GM18951 (cell line): ENCODE data around the gene MARF1.
"Not testable (repeated sequence)": the region's sequence is repeated elsewhere in the genome, so short reads cannot be mapped to it uniquely, and the experiment has no call there.

Source experiments
- POLR2A ChIP-seq: IDR thresholded peaks from 4 replicates; pipeline ENCODE4 v1.6.1; 2011; ENCODE audit warnings: mild to moderate bottlenecking; ENCODE audit not compliant: insufficient read length, insufficient read depth; ENCODE audit errors: extremely low read depth
- in situ Hi-C: fragments of 300-500 bp; cut with MboI; formaldehyde crosslinking; loops from one replicate; pipeline ENCODE4 v1.12.0; 2022; ENCODE audit warnings: low sequenced_read_pairs, mixed read lengths, inconsistent platforms; ENCODE audit not compliant: unreplicated experiment

The MARF1 gene

DNA sequence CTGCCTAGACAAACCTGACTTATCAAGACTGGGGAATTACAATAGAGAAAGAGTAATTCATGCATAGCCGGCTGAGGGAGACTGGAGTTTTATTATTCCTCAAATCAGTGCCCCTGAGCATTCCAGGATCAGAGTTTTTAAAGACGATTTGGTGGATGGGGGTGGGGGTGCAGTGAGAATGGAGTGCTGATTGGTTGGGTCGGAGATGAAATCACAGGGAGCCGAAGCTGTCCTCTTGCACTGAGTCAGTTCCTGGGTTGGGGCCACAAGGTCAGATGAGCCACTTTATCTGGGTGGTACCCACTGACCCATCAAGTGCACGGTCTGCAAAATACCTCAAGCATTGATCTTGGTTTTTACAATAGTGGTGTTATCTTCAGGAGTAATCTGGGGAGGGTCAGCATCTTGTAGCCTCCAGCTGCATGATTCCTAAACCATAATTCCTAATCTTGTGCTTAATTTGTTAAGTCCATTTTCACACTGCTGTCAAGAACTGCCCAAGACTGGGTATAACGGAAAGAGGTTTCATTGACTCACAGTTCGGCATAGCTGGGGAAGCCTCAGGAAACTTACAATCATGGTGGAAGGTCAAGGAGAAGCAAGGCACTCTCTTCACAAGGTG is 69.6 kb downstream of the MARF1 start:
- in situ Hi-C loops, result no loop called here
- TF ChIP-seq POLR2A, result no peak

DNA sequence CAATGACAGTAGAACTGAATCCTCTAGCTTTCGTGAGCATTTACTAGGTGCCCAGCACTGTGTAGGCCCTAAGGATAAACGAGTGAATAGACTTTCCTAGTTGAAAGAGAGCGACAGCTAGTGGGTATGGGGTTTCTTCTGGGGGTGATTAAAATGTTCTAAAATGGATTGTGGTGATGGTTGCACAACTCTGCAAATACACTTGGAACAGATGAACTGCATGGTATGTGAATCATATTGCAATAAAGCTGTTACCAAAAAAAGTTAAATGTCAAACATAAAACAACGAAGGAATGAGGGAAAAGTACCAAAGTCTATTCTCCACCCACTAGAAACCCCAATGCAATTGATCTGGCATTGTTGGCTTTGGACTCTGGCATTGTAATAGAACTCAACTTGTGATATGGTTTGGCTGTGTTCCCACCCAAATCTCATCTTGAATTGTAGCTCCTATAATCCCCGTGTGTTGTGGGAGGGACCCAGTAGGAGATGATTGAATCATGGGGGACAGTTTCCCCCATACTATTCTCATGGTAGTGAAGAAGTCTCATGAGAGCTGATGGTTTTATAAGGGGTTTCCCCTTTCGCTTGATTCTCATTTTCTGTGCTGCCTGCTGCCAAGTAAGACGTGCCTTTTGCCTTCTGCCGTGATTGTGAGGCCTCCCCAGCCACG is 70.5 kb downstream of the MARF1 start:
- no peak for TF ChIP-seq POLR2A
- in situ Hi-C loops, result no loop called here

DNA sequence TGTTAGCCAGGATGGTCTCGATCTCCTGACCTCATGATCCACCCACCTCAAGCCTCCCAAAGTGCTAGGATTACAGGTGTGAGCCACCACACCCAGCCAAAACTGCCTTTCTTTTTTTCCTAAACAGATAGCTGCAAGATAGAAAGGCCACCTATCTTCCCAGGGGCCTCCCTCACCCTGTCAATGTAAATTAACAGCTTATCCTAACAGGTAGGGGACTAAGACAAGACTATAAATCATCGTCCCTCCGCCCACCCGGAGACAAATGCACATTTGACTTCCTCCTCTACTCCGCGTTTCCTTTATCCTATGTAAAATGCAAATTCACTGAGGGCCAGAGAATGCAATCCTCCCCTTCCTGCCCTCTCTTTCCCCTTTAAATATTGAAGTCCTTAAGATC is 71.4 kb downstream of the MARF1 start:
- no peak for TF ChIP-seq POLR2A
- in situ Hi-C loops, result no loop called here

DNA sequence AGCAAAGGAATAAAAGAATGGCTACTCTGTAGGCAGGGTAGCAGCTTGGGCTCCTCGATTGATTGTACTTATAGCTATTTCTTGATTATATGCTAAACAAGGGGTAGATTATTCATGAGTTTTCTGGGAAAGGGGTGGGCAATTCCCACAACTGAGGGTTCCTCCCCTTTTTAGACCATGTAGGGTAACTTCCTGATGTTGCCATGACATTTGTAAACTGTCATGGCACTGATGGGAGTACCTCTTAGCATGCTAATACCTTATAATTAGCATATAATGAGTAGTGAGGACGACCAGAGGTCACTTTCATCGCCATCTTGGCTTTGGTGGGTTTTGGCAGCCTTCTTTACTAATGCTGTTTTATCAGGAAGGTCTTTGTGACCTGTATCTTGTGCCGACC is 72.3 kb downstream of the MARF1 start:
- in situ Hi-C loops, result not testable (repeated sequence)

DNA sequence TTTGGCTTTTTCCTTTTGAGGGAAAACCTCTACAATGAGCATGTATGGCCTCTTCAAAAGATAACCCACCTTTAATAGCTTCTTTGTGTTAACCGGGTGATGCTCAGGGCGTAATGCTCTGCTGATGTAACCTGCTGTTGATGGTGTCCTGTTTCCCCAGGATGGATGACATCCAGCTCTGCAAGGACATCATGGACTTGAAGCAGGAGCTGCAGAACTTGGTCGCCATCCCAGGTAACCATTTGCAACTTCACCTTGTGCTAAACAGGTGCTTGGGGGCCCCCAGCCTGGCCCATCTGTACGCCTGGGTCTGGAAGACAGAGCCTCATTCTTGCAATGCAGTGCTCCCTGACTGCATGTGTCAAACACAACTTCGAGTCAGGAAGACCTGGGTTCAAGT is 75.1 kb downstream of the MARF1 start:
- in situ Hi-C loops, result no loop called here
- TF ChIP-seq POLR2A, result no peak

DNA sequence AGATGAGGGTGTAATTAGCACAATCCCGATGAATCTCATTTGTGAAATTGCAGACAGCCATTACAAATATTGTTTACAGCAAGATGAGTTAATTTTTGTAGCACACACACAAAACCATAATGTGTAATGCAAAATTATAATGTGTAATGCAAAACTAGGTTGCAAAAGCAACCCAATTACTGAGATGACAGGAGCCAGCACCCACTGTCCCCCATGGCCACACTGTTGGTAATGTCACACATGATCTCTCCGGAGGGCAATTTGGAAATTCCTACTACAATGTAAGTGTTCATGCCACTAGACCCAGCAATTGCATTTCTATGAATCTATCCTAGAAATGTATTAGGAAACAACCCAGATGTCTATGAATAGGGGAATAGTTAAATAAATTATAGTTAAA is 76.9 kb downstream of the MARF1 start:
- no peak for TF ChIP-seq POLR2A
- in situ Hi-C loops, result no loop called here

DNA sequence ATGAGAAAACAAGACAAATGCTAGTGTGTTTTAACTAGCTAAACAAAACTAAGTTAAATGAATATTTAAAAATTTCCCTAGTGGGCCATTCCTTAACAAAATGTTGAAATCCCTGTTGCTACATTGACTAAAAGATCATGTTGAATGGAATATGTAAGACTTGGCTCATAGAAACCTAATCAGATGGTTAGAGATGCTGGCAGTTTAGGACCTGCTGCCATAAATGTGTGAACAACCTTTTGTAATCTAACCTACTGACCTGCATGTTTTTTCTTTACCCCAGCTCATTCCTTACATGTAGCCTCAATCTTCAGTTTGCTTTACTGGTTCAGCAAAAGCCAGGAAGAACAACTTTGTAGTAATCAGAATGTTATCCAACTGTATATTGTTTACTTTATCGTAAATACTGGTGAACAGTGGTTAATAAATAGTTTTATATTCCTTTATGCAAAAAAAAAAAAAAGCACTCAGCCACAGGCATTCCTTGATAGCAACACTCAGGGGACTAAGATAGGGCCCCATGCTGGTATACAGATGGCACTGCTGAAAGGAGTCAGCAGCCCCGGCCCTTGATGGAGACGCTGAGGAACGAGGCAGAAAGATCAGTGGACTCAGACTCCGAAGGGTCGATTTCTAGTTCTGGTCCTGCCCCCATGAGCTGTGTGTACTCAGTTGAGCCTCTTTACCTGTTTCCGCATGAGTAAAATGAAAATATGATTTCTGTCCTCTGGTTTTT is 78.2 kb downstream of the MARF1 start:
- TF ChIP-seq POLR2A, result no peak
- in situ Hi-C loops, result no loop called here

DNA sequence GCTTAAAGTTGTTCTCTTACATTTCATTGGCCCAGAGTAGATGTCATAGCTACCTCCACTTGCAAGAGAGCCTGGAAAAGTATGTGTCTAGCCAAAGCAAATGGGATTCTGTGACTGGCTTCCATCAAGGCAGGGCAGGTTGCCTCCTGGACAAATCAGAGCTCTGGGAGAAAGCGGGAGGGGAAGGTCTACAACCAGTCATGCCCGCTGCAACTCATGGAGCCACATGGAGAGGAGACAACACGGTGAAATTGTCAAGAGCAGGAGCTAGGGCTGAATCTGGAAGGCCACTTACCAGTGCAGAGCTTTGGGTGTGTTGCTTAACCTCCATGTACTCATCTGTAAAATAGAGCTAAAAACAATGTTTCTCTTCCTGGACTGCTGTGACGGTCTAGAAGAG is 83.8 kb downstream of the MARF1 start:
- TF ChIP-seq POLR2A, result no peak
- in situ Hi-C loops, result no loop called here

DNA sequence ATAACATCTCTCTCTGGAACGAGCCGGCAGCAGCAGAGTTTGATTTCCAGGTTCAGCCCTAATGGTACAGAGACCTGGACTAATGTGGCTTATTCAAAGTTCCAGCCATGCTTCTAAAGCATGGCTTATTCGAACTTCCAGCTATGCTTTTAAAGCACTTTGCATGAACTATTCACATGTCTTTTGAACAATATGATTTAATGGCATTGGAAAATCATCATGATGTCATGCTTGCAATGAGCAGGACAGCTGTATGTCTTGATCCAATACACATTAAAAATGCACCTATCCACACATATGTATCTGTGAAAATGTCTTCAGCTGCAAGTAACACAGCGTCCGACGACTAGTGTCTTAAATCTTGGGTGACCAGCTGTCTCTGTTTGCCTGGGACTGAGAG is 85.7 kb downstream of the MARF1 start:
- TF ChIP-seq POLR2A, result no peak
- in situ Hi-C loops, result no loop called here

DNA sequence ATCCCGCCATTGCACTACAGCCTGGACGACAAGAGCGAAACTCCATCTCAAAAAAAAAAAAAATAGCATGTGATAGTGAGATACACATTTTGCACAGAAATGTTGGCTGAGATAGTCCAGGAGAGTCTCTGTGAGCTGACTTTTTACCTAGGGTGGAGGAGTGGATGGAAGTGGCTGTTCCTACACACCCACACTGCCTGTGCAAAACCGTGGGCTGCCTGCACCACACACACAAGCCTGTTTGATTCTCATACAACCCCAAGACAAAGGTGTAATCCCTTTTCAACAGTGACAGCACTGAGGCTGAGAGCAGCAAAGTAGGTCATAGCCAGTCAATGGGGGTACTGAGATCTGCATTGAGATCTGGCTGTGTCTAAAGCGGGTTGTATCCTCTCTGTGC is 86.8 kb downstream of the MARF1 start:
- in situ Hi-C loops, result no loop called here

DNA sequence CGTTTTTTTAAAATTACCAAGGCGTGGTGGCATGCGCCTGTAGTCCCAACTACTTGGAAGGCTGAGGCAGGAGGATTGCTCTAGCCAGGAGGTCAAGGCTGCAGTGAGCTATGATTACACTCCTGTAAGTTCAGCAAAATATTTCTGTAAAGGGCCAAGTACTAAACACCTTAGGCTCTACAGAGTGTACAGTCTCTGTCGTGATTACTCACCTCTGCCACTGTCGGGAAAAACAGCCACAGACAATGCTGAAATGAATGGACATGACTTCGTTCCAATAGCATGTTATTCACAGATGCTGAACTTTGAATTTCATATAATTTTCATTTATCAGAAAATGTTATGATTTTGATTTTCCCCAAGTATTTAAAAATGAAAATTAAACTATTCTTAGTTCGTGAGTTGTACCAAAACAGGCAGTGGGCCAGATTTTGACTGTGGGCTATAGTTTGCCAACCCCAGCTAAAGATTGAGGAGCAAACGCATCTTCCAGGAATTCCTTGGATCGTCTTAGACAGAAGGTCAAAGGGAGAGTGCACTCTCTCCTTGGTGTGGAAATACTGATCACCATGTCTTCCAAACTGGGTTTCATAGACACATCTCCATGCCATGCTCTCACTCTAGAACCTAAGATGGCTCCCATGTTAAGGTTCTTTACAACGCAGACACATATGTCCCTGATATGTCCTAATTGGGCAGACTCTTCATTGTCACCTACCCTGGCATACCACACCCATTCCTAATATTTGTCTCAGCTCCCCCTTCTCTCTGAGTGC is 89.5 kb downstream of the MARF1 start:
- in situ Hi-C loops, result no loop called here
- no peak for TF ChIP-seq POLR2A

More for the DNA sequence above, 86.8 kb downstream of the MARF1 start:
- TF ChIP-seq POLR2A, result no peak

DNA sequence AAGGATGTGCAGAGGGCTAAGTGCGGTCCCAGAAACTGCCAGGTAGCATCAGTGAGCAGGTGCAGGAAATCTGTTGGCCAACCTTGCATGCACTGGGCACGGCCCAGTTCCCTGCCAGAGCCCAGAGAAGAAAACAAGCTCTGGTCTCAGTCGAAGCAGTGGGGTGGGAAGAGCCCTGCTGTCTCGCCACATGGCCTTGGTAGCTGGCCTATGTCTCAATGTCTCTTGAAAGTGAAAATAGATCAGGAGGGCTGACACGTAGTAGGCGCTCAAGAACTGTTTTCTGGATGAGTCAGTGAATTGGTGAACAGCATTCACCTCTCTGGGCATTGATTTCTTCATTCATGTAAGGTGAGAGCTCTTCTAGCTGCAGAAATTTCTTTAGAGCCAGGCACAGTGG is 90.4 kb downstream of the MARF1 start:
- no peak for TF ChIP-seq POLR2A
- in situ Hi-C loops, result no loop called here

DNA sequence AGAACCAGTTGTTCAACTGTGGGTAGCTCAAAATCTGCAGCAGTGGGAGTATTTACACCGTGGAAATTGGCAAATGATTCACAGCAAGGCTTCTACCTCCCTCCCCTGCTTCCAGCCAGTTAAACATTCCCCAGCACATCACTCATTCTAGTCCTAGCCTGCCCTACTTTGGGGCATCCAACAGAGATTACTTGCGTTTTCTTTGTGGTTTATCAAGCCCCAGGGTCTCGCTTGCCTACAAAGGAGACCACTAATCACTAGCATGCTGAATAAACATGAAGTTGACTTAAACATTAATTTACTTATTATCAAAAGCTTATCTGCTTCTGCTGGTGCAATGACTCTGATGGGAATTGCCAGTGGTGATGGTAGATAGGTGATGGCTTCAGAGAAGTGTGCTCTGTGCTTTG is 94.5 kb downstream of the MARF1 start:
- no peak for TF ChIP-seq POLR2A
- in situ Hi-C loops, result no loop called here
